Transverse colon (tissue), 4 donors: Measurements from ENCODE around the gene TRIM44. TPM values are rescaled to one million over a fixed set of nuclear protein-coding genes. Genes with fewer than 3 reads are reported as not detected.

Source experiments
- DNase-seq: peaks from one replicate; pipeline ENCODE4 v3.0.0-alpha.2; 2019
- H3K27ac ChIP-seq, 4 donors: fragments of 200-600 bp; sonication (generic); 2 replicates each; pipeline ENCODE4 v1.5.1; 2016 to 2018; ENCODE audit warnings: inconsistent platforms in 4 of 4
- H3K27me3 ChIP-seq: fragments of 200-600 bp; sonication (generic); 2 replicates; pipeline ENCODE4 v1.5.1; 2017; ENCODE audit warnings: inconsistent platforms
- H3K36me3 ChIP-seq, 4 donors: fragments of 200-600 bp; sonication (generic); 2 replicates each; pipeline ENCODE4 v1.5.1; 2017 to 2019; ENCODE audit warnings: inconsistent platforms in 4 of 4
- H3K4me1 ChIP-seq, 4 donors: fragments of 200-600 bp; sonication (generic); 2 replicates each; pipeline ENCODE4 v1.5.1; 2017 to 2020; ENCODE audit warnings: inconsistent platforms in 4 of 4
- H3K4me3 ChIP-seq, 4 donors: fragments of 200-600 bp; sonication (generic); 1 replicate in 1 of 4; 2 replicates in 3 of 4; pipeline versions ENCODE4 v1.5.1 to v1.6.1; 2017 to 2019; ENCODE audit warnings: inconsistent platforms in 4 of 4
- H3K9me3 ChIP-seq, 2 donors: fragments of 200-600 bp; sonication (generic); 2 replicates each; pipeline ENCODE4 v1.5.1; 2017 to 2019; ENCODE audit warnings: inconsistent platforms in 2 of 2
- CTCF ChIP-seq, 5 experiments: fragments of 200-600 bp in 3 of 5; fragments of 450-650 bp in 2 of 5; sonication (generic) in 3 of 5; IDR thresholded peaks; 1 replicate in 2 of 5; 2 replicates in 3 of 5; pipeline ENCODE4 v1.5.1; 2016 to 2017; ENCODE audit warnings: antibody characterized with exemption in 5 of 5, inconsistent platforms in 3 of 5, mild to moderate bottlenecking in 2 of 5, moderate library complexity in 1 of 5
- EP300 ChIP-seq: sonication (generic); formaldehyde crosslinking; IDR thresholded peaks from one replicate; pipeline ENCODE4 v1.6.1; 2017; ENCODE audit warnings: antibody characterized with exemption, low read depth
- POLR2A ChIP-seq: fragments of 450-650 bp; IDR thresholded peaks from one replicate; pipeline ENCODE4 v1.6.1; 2016; ENCODE audit warnings: antibody characterized with exemption, mild to moderate bottlenecking, moderate library complexity
- POLR2AphosphoS5 ChIP-seq, 3 donors: sonication (generic); formaldehyde crosslinking; IDR thresholded peaks; one replicate each; pipeline ENCODE4 v1.6.1; 2016; ENCODE audit warnings: antibody characterized with exemption in 3 of 3
- WGBS, 2 donors: methylation state at CpG; one replicate each; pipeline ENCODE4 v1.1.5; 2018; ENCODE audit warnings: low coverage in 1 of 2; 5-methylcytosine and 5-hydroxymethylcytosine counted together
- in situ Hi-C, 4 donors: fragments of 200-750 bp; cut with MboI; loops; one replicate each; pipeline versions ENCODE4 v1.15.0 to v1.15.1; 2017; ENCODE audit warnings: low sequenced_read_pairs in 3 of 4, low pct_ligation_motif_present in 1 of 4, low pct_unique_long_range_greater_than_20kb in 1 of 4
- intact Hi-C: fragments of 100-400 bp; cut with DNase I; formaldehyde crosslinking; loops from one replicate; pipeline ENCODE4 v1.15.1; 2023; ENCODE audit warnings: low total_unique reads
- total RNA-seq, 4 donors: library from RNA; depleted of rRNA; stranded (reverse); fragments of >200 nt; gene quantifications; one replicate each; pipeline ENCODE4 v1.1.0, GENCODE V29; 2016

The TRIM44 gene
- total RNA-seq, 4 donors from 2014 or later, result 17.9 to 93.9 (median 37.5) TPM

GRCh38 chr11:35814081-35814695, 151.6 kb downstream of the TRIM44 start:
- H3K4me1 ChIP-seq, result no peaks in the 10 kb centered on the region
- H3K9me3 ChIP-seq, result no peaks in the 10 kb centered on the region
- WGBS, 2 donors, result 92 to 93% methylated on average over 4 to 7 of the region's 7 CpGs
- intact Hi-C loops, result loop anchor here (10.0 kb wide), 1 partner anchor 451 kb away; no protein-coding TSS in a partner anchor
- no peak overlapping the region for H3K4me3 ChIP-seq
- no peaks in the 10 kb centered on the region for H3K36me3 ChIP-seq
- TF ChIP-seq CTCF (IDR thresholded peaks at IDR 0.05) (no peak), POLR2A (no peak), EP300 (no peak), POLR2AphosphoS5 (IDR thresholded peaks at IDR 0.05) (no peak)
- in situ Hi-C loops, result loop anchor here (10.0 to 25.0 kb wide), 4 partner anchors 199 to 451 kb away; partner anchors contain the start of gene FJX1 (in 2 of the 4)
- H3K27ac ChIP-seq, result no peak overlapping the region
- DNase-seq, result no peak
- H3K27me3 ChIP-seq, result no peaks in the 10 kb centered on the region

- Histone ChIP-seq H3K36me3 (no peaks in the 10 kb centered on the region), H3K9me3 (no peaks in the 10 kb centered on the region), H3K27ac (no peak overlapping the region), H3K27me3 (no peaks in the 10 kb centered on the region), H3K4me3 (no peak overlapping the region), H3K4me1 (no peaks in the 10 kb centered on the region)
- in situ Hi-C loops, result loop anchor here (10.0 to 25.0 kb wide), 4 partner anchors 200 to 450 kb away; partner anchors contain the start of gene FJX1 (in 2 of the 4)
- WGBS, 2 donors, result 76 to 77% methylated on average over 3 of the region's 3 CpGs
- DNase-seq, result no peak
- intact Hi-C loops, result loop anchor here (10.0 kb wide), 1 partner anchor 450 kb away; no protein-coding TSS in a partner anchor
- TF ChIP-seq EP300 (no peak), CTCF (IDR thresholded peaks at IDR 0.05) (no peak)
Observed at GRCh38 chr11:35814720-35815305, 152.2 kb downstream of the TRIM44 start.

- DNase-seq, result no peak
- H3K36me3 ChIP-seq, result no peaks in the 10 kb centered on the region
- H3K27ac ChIP-seq, result no peak overlapping the region
- no peak overlapping the region for H3K4me3 ChIP-seq
- TF ChIP-seq CTCF (IDR thresholded peaks at IDR 0.05) (no peak), POLR2AphosphoS5 (IDR thresholded peaks at IDR 0.05) (no peak), EP300 (no peak), POLR2A (no peak)
- intact Hi-C loops (loop anchor here (10.0 kb wide), 1 partner anchor 449 kb away; no protein-coding TSS in a partner anchor), in situ Hi-C loops (loop anchor here (10.0 to 25.0 kb wide), 4 partner anchors 201 to 449 kb away; partner anchors contain the start of gene FJX1 (in 2 of the 4))
- H3K27me3 ChIP-seq, result no peaks in the 10 kb centered on the region
- WGBS, 2 donors, result 91 to 100% methylated on average over 4 to 5 of the region's 5 CpGs
- H3K9me3 ChIP-seq, result no peaks in the 10 kb centered on the region
- no peaks in the 10 kb centered on the region for H3K4me1 ChIP-seq
Observed at GRCh38 chr11:35815556-35816315, 153.2 kb downstream of the TRIM44 start.

- 90 to 92% methylated on average over 5 of the region's 5 CpGs for WGBS, 2 donors
- in situ Hi-C loops (loop anchor here in 3 of 4 donors (10.0 to 25.0 kb wide), 3 partner anchors 206 to 442 kb away; partner anchors contain the start of gene FJX1 (in 2 of the 3)), intact Hi-C loops (loop anchor here (5.0 to 10.0 kb wide), 2 partner anchors 203 to 314 kb away; partner anchors contain the start of gene FJX1)
- DNase-seq, result no peak
- Histone ChIP-seq H3K4me1 (peaks cover 0 to 8% (median 0%) of the 10 kb centered on the region in 4 donors), H3K4me3 (no peak overlapping the region), H3K9me3 (no peaks in the 10 kb centered on the region), H3K27me3 (no peaks in the 10 kb centered on the region), H3K36me3 (no peaks in the 10 kb centered on the region), H3K27ac (no peak overlapping the region)
- TF ChIP-seq POLR2AphosphoS5 (IDR thresholded peaks at IDR 0.05), result no peak
- no peak for TF ChIP-seq POLR2A
- TF ChIP-seq EP300, result no peak
- no peak for TF ChIP-seq CTCF (IDR thresholded peaks at IDR 0.05)
Observed at GRCh38 chr11:35820614-35821013, 158.0 kb downstream of the TRIM44 start.
